Stimulated activated naive CD8-positive, alpha-beta T cell treated with anti-CD3 and anti-CD28 coated beads, Interleukin-15, Interleukin-2, amounts not matched to agents 100 ng/mL and 50 ng/mL, for 24 hours (primary cell): ENCODE data around the gene IMPG1.

Experiments used
- H3K27ac Mint-ChIP-seq: one replicate; pipeline ENCODE4 v1.8.0; 2021; ENCODE audit warnings: mild to moderate bottlenecking, mixed read lengths
- H3K27me3 Mint-ChIP-seq: one replicate; pipeline ENCODE4 v1.8.0; 2021; ENCODE audit warnings: mixed read lengths
- H3K36me3 Mint-ChIP-seq: one replicate; pipeline ENCODE4 v1.8.0; 2021; ENCODE audit warnings: low read depth, mixed read lengths
- H3K4me1 Mint-ChIP-seq: one replicate; pipeline ENCODE4 v1.8.0; 2021; ENCODE audit warnings: low read depth, mixed read lengths
- H3K4me3 Mint-ChIP-seq: one replicate; pipeline ENCODE4 v1.8.0; 2021; ENCODE audit warnings: mild to moderate bottlenecking, mixed read lengths
- H3K9me3 Mint-ChIP-seq: one replicate; pipeline ENCODE4 v1.8.0; 2021; ENCODE audit warnings: mixed read lengths

Gene IMPG1

GRCh38 chr6:75893058-75893775 lies 179.2 kb downstream of the IMPG1 start:
- Mint-ChIP-seq H3K4me1 (no peaks in the 10 kb centered on the region), H3K27me3 (no peaks in the 10 kb centered on the region), H3K9me3 (no peaks in the 10 kb centered on the region), H3K36me3 (no peaks in the 10 kb centered on the region), H3K4me3 (no peak overlapping the region), H3K27ac (no peak overlapping the region)

GRCh38 chr6:75892384-75892783 lies 180.1 kb downstream of the IMPG1 start:
- Mint-ChIP-seq H3K4me1 (no peaks in the 10 kb centered on the region), H3K36me3 (no peaks in the 10 kb centered on the region), H3K27me3 (no peaks in the 10 kb centered on the region), H3K27ac (no peak overlapping the region), H3K9me3 (no peaks in the 10 kb centered on the region), H3K4me3 (no peak overlapping the region)

- Mint-ChIP-seq H3K4me1 (no peaks in the 10 kb centered on the region), H3K27ac (no peak overlapping the region), H3K36me3 (no peaks in the 10 kb centered on the region), H3K4me3 (no peak overlapping the region), H3K27me3 (no peaks in the 10 kb centered on the region), H3K9me3 (no peaks in the 10 kb centered on the region)
Observed at GRCh38 chr6:75884822-75885221, 187.6 kb downstream of the IMPG1 start.

GRCh38 chr6:75882734-75883133 lies 189.7 kb downstream of the IMPG1 start:
- H3K27ac Mint-ChIP-seq: no peak overlapping the region

GRCh38 chr6:75880305-75880704 lies 192.2 kb downstream of the IMPG1 start:
- Mint-ChIP-seq H3K9me3 (no peaks in the 10 kb centered on the region), H3K36me3 (no peaks in the 10 kb centered on the region), H3K4me1 (no peaks in the 10 kb centered on the region), H3K27me3 (no peaks in the 10 kb centered on the region), H3K4me3 (no peak overlapping the region), H3K27ac (no peak overlapping the region)

More at GRCh38 chr6:75882734-75883133, 189.7 kb downstream of the IMPG1 start:
- no peaks in the 10 kb centered on the region for H3K4me1 Mint-ChIP-seq
- no peaks in the 10 kb centered on the region for H3K27me3 Mint-ChIP-seq
- H3K36me3 Mint-ChIP-seq: no peaks in the 10 kb centered on the region
- H3K4me3 Mint-ChIP-seq: no peak overlapping the region
- no peaks in the 10 kb centered on the region for H3K9me3 Mint-ChIP-seq

GRCh38 chr6:75876152-75876551 lies 196.3 kb downstream of the IMPG1 start:
- H3K27me3 Mint-ChIP-seq: no peaks in the 10 kb centered on the region
- no peak overlapping the region for H3K4me3 Mint-ChIP-seq
- no peaks in the 10 kb centered on the region for H3K36me3 Mint-ChIP-seq
- no peak overlapping the region for H3K27ac Mint-ChIP-seq
- H3K4me1 Mint-ChIP-seq: no peaks in the 10 kb centered on the region
- H3K9me3 Mint-ChIP-seq: no peaks in the 10 kb centered on the region

- no peaks in the 10 kb centered on the region for H3K27me3 Mint-ChIP-seq
- H3K9me3 Mint-ChIP-seq: no peaks in the 10 kb centered on the region
- H3K27ac Mint-ChIP-seq: no peak overlapping the region
- H3K4me3 Mint-ChIP-seq: no peak overlapping the region
- no peaks in the 10 kb centered on the region for H3K36me3 Mint-ChIP-seq
- H3K4me1 Mint-ChIP-seq: no peaks in the 10 kb centered on the region
Observed at GRCh38 chr6:75874224-75874623, 198.2 kb downstream of the IMPG1 start.
